ENCODE results near the gene MFAP5.

GRCh38 chr12:8697120-8697475 is 34.5 kb upstream of the MFAP5 start:
- no peak for TF ChIP-seq CTCF (IDR thresholded peaks at IDR 0.05 in 2 of 3, conservative IDR thresholded peaks at IDR 0.05 in 1 of 3; ENCODE audit: control insufficient read depth in 2 of 3, extremely low read depth in 1 of 3, insufficient read depth in 1 of 3, low read depth in 3 of 3, low read length in 3 of 3)
- no peak for TF ChIP-seq RCOR1 (conservative IDR thresholded peaks at IDR 0.05; ENCODE audit: low read depth, low read length)
